OCI-LY7 (cell line): ENCODE measurements around the gene SLC6A19. TPM values are rescaled to one million over a fixed set of nuclear protein-coding genes. Genes with fewer than 3 reads are reported as not detected.

Source experiments
- BruUV-seq: library from RNA; stranded (reverse); fragments of 400-500 nt; replicated peaks from 2 replicates; lab custom pipeline; 2021; lab: Mats Ljungman, UMichigan
- CTCF ChIA-PET: fragments of 300-600 bp; sonication (Branson Sonifier 250); formaldehyde crosslinking; loops from one replicate; lab custom pipeline; 2022; ENCODE audit warnings: antibody characterized with exemption; ENCODE audit not compliant: unreplicated experiment; lab: Charles Lee
- POLR2A ChIA-PET: fragments of 300-600 bp; sonication (Branson Sonifier 250); formaldehyde crosslinking; loops from one replicate; lab custom pipeline; 2022; ENCODE audit warnings: antibody characterized with exemption; lab: Charles Lee
- DNase-seq: peaks from one replicate; pipeline ENCODE4 v3.0.0-alpha.2; 2015; ENCODE audit warnings: low spot score
- H2AFZ ChIP-seq: fragments of 200-600 bp; sonication (generic), shearing (Covaris generic); 2 replicates; pipeline ENCODE4 v1.6.1; 2014; ENCODE audit warnings: mild to moderate bottlenecking, antibody characterized with exemption, low read length, moderate library complexity
- H3K27ac ChIP-seq: fragments of 200-600 bp; sonication (generic); 2 replicates; pipeline ENCODE4 v1.5.1; 2014; ENCODE audit warnings: mixed run types, low read depth, mild to moderate bottlenecking, moderate library complexity, low read length, inconsistent platforms; ENCODE audit not compliant: poor library complexity, severe bottlenecking
- H3K36me3 ChIP-seq: fragments of 200-600 bp; sonication (generic); 2 replicates; pipeline ENCODE4 v1.6.1; 2014; ENCODE audit warnings: mild to moderate bottlenecking, antibody characterized with exemption, low read length, moderate library complexity, mixed read lengths; ENCODE audit not compliant: insufficient read depth
- H3K4me1 ChIP-seq: fragments of 200-600 bp; sonication (generic); 2 replicates; pipeline ENCODE4 v1.5.1; 2014; ENCODE audit warnings: mild to moderate bottlenecking, low read length; ENCODE audit not compliant: insufficient read depth, poor library complexity, severe bottlenecking
- H3K4me2 ChIP-seq: fragments of 200-600 bp; sonication (generic); 2 replicates; pipeline ENCODE4 v1.6.1; 2014; ENCODE audit warnings: mild to moderate bottlenecking, low read length
- H3K4me3 ChIP-seq: fragments of 200-600 bp; sonication (generic); 2 replicates; pipeline ENCODE4 v1.5.1; 2014; ENCODE audit warnings: mild to moderate bottlenecking, low read depth, low read length; ENCODE audit not compliant: poor library complexity, severe bottlenecking
- H3K79me2 ChIP-seq: fragments of 200-600 bp; sonication (generic); 2 replicates; pipeline ENCODE4 v1.6.1; 2016; ENCODE audit warnings: low read depth, mild to moderate bottlenecking, low read length, moderate library complexity, mixed read lengths; ENCODE audit not compliant: insufficient read depth
- H3K9me2 ChIP-seq: fragments of 200-600 bp; sonication (generic); 2 replicates; pipeline ENCODE4 v1.6.1; 2016; ENCODE audit warnings: mild to moderate bottlenecking, low read length, mixed read lengths; ENCODE audit not compliant: insufficient read depth
- H3K9me3 ChIP-seq: fragments of 200-600 bp; sonication (generic); 2 replicates; pipeline ENCODE4 v1.6.1; 2014; ENCODE audit warnings: mild to moderate bottlenecking, mixed run types, low read length, mixed read lengths
- H4K20me1 ChIP-seq: fragments of 200-600 bp; sonication (generic); 2 replicates; pipeline ENCODE4 v1.6.1; 2014; ENCODE audit warnings: mild to moderate bottlenecking, antibody characterized with exemption, low read length, moderate library complexity, mixed read lengths; ENCODE audit not compliant: insufficient read depth
- CTCF ChIP-seq: fragments of 200-600 bp; sonication (generic); conservative IDR thresholded peaks from 2 replicates; pipeline ENCODE4 v1.5.1; 2014; ENCODE audit warnings: mild to moderate bottlenecking, antibody characterized with exemption, low read length, moderate library complexity, mixed read lengths
- EZH2phosphoT487 ChIP-seq: fragments of 200-600 bp; sonication (generic); IDR thresholded peaks from 2 replicates; pipeline ENCODE4 v1.6.1; 2018; ENCODE audit warnings: low read depth, borderline replicate concordance, mild to moderate bottlenecking, mixed run types, antibody characterized with exemption, low read length, moderate library complexity, mixed read lengths
- intact Hi-C: fragments of 100-400 bp; cut with micrococcal nuclease; formaldehyde crosslinking; loops from one replicate; pipeline ENCODE4 v1.10.0; 2022; ENCODE audit not compliant: unreplicated experiment
- total RNA-seq, 2 experiments: library from RNA; depleted of rRNA in 1 of 2; stranded (reverse); fragments of >200 nt in 1 of 2; shearing (Covaris generic) in 1 of 2; gene quantifications; 2 replicates each; pipeline ENCODE4 v1.2.3, GENCODE V29; 2014 to 2022

Gene SLC6A19
- total RNA-seq, 2 experiments from 2014 or later: not detected

- no peak overlapping the region for H3K4me2 ChIP-seq
- H3K4me3 ChIP-seq: no peak overlapping the region
- peak overlapping the region; percentile 54 for H3K27ac ChIP-seq
- peaks cover 56% of the 10 kb centered on the region for H3K36me3 ChIP-seq
- no peaks in the 10 kb centered on the region for H3K79me2 ChIP-seq
- no peak overlapping the region for H2AFZ ChIP-seq
- no peak for DNase-seq
- ChIA-PET POLR2A (no interaction called here), CTCF (interaction anchor here (0.6 kb wide), 1 partner anchor 92 kb away, joined by 7 read pairs; no protein-coding TSS in a partner anchor)
- H3K9me3 ChIP-seq: no peaks in the 10 kb centered on the region
- BruUV-seq: no TSS peak
- TF ChIP-seq CTCF (no peak), EZH2phosphoT487 (no peak)
- H3K4me1 ChIP-seq: peaks cover 19% of the 10 kb centered on the region
- intact Hi-C loops: no loop called here
- no peaks in the 10 kb centered on the region for H3K9me2 ChIP-seq
- no peaks in the 10 kb centered on the region; the same call in 1 of the 2 replicates for H4K20me1 ChIP-seq
Measured at GRCh38 chr5:1249366-1250280, 48.2 kb downstream of the SLC6A19 start.

- CTCF ChIA-PET: no interaction called here
- BruUV-seq: no TSS peak
- Histone ChIP-seq H3K9me2 (no peaks in the 10 kb centered on the region), H4K20me1 (no peaks in the 10 kb centered on the region; the same call in 1 of the 2 replicates), H3K4me3 (no peak overlapping the region), H3K9me3 (no peaks in the 10 kb centered on the region), H3K36me3 (peaks cover 78% of the 10 kb centered on the region), H3K27ac (no peak overlapping the region), H3K4me1 (peaks cover 27% of the 10 kb centered on the region), H3K79me2 (no peaks in the 10 kb centered on the region), H3K4me2 (no peak overlapping the region), H2AFZ (no peak overlapping the region)
- POLR2A ChIA-PET: no interaction called here
- TF ChIP-seq CTCF (no peak), EZH2phosphoT487 (no peak)
- intact Hi-C loops: no loop called here
- DNase-seq: no peak
Measured at GRCh38 chr5:1251678-1252580, 50.5 kb downstream of the SLC6A19 start.
